AG08395 (cell line): ENCODE data around the gene LPCAT1.
"Not testable (repeated sequence)": the region's sequence is repeated elsewhere in the genome, so short reads cannot be mapped to it uniquely, and the experiment has no call there.

Experiments used
- DNase-seq: peaks from one replicate; pipeline ENCODE4 v3.0.0; 2012; ENCODE audit warnings: mixed read lengths, low spot score

Gene LPCAT1

DNA sequence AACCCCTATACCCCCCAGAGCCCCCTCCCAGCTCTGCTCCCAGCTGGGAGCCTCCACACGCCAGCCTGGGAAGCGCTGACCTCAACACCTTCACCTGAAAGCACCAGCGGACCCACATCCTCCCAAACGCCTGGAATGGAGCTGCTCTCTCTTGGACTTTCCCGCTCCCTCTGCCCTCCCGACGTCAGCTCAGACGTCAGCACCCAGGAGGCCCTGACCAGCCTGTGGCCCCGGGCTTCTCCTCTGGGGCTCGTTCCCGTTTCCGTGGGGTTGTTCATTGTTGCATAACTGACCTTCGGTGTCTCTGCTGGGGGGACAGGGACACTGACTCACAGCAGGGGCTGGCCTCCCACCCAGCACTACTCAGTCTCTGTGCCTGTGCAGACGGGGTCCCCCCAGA is 43.5 kb downstream of the LPCAT1 start:
- DNase-seq = no peak

DNA sequence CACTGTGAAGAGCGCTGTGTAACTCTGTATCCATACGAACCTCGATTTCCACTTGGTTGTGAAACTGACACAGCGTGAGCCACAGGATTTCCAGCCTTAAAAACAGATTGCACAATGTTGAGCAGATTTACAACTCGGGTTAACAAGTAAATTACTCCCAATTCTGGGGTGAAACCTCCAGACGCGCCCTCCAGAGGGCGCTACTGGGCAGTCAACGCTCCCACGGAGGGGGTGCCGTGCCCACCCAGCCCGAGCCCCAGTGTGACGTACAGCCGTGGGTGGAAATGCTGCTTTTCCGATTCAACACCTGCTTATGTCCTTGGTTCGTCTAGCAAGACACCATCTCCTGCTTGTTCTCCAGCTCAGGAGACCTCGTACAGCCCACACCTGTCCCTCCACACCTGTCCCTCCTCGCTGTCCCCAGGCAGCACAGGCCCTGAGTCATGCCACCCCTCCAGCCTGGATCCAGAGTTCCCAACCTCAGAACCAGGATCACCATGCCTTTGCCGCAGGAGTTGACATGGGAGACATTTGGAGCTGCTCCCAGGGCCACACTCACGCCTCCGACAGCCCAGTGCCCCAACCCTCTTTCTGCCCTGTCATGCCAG is 44.1 kb downstream of the LPCAT1 start:
- DNase-seq = peak; percentile 80

GRCh38 chr5:1479066-1479465 is 44.7 kb downstream of the LPCAT1 start:
- no peak for DNase-seq

DNA sequence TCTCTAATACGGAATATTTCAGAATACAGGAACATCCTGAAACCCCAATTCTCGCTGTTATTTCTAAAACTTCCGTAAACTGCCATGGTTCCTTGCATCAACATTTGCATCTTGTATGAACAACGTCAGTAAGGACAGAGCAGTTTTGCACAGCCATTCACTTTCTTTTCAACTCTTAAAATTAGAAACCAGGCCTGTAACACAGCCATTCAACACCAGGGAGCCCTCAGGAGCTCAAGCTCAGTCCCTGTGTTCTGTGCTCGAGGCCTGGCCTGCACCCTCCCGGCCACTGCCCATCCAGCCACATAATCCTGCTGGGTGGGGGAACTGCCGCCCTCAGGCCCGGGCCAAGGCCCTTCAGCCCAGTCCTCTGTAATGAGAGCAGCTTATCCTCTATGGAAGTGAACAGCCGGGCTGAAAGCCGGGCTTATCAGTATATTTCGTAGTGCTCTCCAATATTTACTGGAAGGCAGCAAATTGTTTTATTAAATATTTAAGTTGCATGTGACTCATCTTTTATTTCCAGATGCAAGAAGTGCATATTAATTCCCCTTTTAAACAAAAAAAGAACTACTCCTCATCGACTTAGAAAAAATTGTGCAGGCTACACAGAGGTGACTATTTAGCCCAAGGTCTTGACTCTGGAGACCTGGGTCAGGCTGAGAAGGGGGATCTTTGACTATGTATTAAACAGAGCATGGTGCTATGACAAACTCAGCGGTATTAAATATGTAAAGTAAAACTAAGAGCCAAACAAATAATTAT is 45.3 kb downstream of the LPCAT1 start:
- no peak for DNase-seq

- DNase-seq = no peak
Measured at GRCh38 chr5:1477341-1477740, 46.4 kb downstream of the LPCAT1 start.

GRCh38 chr5:1476967-1477310 is 46.8 kb downstream of the LPCAT1 start:
- DNase-seq = no peak

DNA sequence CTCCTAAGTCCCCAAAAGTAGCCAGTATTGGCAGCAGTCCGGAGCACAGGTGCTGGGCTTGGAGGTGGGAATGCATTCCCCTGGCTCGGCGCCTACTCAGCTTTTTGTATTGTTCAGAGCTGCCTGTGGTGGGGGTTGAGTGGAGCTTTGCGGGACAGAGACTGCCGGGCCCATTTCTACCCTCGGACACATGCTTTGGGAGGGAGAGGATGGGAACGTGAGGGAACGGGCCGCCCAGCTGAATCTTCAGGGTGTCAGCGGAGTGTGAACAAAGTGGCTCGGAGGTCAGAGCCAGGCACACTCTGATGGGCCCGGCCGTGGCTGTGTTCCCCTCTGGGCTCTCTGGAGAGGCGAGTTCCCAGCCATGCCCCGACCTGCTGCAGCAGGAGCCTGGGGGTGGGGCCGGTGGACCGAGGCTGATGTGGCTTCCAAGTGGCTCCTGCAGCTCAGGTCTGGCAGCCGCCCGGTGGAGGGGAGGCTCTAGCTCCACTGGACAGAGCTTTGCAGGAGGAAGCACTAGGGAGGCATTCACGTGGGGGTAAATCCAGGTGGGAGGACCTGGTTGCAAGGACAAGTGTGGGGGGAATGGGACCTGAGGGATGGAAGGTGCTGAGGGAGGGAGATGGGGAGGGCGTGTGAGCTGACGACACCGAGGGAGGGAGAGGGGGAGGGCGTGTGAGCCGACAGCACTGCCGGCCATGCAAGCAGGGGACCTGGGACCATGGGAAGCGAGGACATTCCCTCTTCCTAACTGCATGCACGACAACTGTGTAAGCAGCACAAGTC is 47.4 kb downstream of the LPCAT1 start:
- no peak for DNase-seq

DNA sequence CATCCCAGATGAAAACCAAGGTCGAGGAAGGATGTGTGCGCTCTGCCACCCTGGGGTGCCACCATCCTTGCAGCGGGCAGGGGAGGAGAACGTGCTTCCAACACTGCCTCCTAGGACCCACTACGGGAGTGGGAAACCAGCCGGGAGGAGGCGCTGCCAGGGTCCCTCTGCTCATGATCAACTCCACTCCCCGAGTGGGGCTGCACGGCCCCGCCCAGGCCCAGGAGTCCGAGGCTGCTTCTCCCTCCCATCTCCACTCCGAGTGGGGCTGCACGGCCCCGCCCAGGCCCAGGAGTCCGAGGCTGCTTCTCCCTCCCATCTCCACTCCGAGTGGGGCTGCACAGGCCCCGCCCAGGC is 48.2 kb downstream of the LPCAT1 start:
- DNase-seq = not testable (repeated sequence)

- no peak for DNase-seq
Measured at GRCh38 chr5:1474866-1475543, 48.8 kb downstream of the LPCAT1 start.

- no peak for DNase-seq
Measured at GRCh38 chr5:1474183-1474839, 49.4 kb downstream of the LPCAT1 start.

DNA sequence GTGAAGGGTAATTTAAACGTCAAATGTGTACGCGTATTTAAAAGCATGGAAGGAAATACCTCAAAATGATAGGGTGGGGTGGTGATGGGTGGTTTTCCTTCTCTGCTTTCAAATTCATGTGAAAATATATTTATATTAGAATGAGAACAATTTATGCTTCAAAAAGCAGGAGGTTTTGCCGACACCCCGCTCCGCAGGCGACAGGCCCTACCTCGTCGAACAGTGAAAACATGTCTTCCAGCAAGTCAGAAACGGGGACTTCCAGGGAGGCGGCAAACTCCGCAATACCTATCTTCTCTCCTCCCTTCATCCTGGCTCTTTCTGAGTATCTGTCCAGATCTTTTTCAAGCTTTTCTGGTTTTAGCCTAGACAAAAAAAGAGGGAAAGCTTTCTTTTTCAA is 50.0 kb downstream of the LPCAT1 start:
- DNase-seq = no peak

DNA sequence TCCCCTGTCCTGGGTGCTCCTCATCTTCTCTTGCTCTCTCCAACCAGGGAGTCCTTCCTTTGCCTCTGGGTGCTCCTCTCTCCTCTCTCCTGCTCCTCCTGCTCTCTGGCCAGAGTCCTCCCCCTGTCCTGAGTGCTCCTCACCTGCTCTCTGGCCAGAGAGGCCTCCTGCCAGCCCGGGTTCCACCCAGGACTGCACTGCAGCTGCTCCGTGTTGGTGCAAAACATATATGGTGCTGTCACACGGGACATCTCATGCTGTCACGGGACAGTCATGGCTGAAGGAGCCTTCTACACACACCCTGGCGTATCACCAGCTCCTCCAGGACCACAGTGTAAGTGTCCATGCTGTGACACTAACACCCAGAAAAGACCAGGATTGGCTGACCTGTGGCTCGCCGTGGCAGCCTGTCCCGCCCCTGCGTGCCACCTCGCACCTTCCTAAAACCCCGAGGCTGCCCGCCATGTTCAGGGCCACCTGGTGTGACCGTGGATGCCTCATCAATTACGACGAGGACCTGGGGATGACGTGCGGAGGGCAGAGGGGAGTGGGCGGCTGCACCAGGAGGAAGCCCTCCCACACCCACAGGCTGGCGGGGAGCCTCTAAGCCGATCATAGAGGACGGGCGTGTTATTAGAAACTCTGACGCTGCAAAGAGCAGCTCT is 50.7 kb downstream of the LPCAT1 start:
- DNase-seq = no peak

GRCh38 chr5:1471997-1472963 is 51.5 kb downstream of the LPCAT1 start:
- DNase-seq = no peak

GRCh38 chr5:1471240-1471853 is 52.4 kb downstream of the LPCAT1 start:
- DNase-seq = no peak

GRCh38 chr5:1470762-1471211 is 53.0 kb downstream of the LPCAT1 start:
- no peak for DNase-seq

DNA sequence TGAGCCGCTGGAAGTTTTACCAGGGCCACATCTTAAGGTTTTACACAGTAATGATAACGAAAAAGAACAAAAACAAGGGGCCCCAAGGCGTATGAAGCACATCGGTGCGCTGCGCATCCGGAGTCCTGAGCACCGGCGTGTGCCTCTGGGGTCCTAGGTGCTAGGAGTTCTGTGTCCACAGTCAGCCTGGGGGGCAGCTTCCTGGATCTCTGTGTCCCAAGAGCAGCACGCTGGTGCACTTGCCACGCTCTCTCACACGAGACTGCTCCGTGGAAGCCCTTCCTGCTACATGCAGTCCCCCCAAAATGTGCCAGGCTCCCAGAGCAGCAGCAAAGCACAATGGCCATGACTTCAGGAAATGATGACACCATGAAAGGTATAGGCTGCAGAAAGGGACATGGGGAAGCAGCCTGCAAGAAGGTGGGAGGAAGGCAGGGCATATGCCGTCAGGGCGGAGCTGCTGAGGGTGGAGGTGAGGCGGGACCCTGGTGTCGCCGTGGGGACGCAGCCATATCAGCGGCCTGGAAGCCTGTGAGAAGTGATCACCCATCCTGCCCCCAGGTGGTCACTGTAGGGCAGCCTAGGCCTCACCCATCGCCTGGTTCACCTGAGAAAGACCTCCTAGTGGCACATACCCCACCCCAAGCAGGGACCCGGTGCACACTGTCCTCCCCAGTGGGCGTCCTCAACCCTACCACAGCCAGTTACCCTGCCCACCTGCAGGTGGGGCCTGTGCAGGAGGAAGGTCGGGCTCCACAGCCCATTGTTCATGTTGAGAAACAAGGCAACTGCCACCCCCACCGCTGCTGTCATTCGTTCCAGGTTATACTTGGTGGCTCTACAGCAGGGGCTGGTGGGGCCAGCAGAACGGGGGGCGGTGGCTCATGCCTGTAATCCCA is 54.9 kb downstream of the LPCAT1 start:
- no peak for DNase-seq

DNA sequence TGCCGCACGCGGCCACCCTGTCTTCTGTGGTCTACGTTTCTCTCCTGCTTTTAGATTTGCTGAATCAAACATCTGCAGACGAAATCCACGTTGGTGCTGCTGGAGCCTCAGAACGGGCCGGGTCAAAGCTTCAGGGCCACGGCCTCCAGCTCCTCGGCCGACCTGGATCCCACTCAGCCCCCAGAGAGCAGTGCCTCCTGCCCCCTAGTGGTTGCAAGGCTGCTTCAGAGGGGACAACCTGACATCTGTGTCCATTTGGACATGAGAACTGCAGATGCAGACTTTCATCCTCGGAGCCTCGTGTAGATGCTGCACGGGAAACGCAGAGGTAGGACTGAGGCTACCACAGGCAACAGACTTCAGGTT is 55.5 kb downstream of the LPCAT1 start:
- DNase-seq = peak; percentile 38

DNA sequence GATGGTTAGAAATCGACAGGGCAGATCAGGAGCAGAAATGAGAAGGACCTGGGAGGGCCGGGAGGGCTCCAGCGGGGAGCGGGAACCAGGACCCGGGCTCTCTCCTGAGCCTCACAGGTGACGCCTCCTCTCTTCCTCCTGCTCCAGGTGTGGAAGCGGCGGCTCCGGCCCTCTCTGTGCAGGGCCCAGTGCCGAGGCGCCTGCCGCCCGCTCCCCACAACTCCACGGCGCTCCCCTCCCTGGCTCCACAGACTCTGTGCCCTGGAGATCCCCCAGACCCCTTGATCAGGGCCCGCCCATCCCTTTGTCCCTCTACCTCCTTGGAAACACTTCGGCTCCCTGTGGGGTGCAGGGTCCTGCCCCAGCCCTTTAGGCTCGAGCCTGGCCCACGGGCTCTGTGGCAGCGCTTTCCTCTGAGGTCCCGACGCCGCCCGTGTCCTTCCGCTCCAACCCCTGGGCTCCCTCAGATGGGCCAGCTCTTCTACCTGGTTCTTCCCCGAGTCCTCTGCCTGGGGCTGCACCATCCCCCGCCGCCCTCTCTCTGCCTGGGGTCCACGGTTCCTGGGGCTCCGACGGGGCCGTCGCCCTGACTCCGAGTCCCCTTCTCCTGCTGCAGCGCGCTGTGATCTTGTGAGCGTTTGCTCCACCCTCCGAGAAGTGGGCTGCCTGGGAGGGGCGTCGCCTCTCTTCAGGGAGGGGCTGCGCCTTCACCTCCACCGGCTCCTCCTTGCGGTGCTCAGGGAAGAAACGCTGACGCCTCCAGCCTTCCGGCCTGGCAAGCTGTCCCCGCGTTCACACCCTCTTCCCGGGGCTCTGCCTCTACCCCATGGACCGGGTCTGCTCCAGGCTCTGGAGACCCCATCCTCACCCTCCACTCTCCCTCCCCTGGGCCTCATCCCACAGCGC is 56.2 kb downstream of the LPCAT1 start:
- no peak for DNase-seq
